ENCODE measurements around the gene ZSCAN5A. TPM values are rescaled to one million over a fixed set of nuclear protein-coding genes. Genes with fewer than 3 reads are reported as not detected.

The ZSCAN5A gene
- total and polyA plus RNA-seq, 10 of the 15 experiments (the other 5 are each of a cell fraction or from before 2014, with no cell fraction given) = 5.5 to 12.0 (median 8.7) TPM

DNA sequence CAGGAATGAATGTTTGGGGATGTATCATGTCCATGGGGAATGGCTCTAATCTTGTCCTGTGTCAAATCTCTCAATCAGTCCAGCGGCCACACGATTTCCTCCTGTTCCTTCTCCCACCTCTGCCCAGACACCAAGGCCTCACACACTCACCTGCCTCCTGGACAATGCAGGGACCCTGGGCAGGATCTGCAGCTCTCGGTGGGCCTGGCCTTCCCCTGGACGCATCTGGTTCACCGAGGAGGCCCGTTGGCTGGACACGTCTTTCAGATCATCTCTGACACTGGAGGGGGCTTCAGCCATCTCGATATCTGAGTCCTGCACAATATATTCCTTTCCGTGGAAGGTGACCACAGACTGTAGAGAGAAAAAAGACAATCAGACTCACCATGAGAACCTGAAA is 91.2 kb downstream of the ZSCAN5A start:
- SMC1A ChIA-PET (ENCODE audit: uncharacterized antibody, unreplicated experiment) = no interaction called here
- TF ChIP-seq ASH2L (IDR thresholded peaks at IDR 0.05; ENCODE audit: borderline replicate concordance, low read depth) = no peak
- TF ChIP-seq STAT3 (IDR thresholded peaks at IDR 0.05; ENCODE audit: low read depth, low read length) = no peak
- no peak for TF ChIP-seq SREBF1 (IDR thresholded peaks at IDR 0.05; ENCODE audit: low read length)
- no peak for TF ChIP-seq CREM (IDR thresholded peaks at IDR 0.05; ENCODE audit: low read depth)
- TF ChIP-seq ESRRA (IDR thresholded peaks at IDR 0.05; ENCODE audit: low read length) = no peak
- no peak for TF ChIP-seq ZBED1 (IDR thresholded peaks at IDR 0.05; ENCODE audit: borderline replicate concordance)
- no peak for TF ChIP-seq CBX5 (IDR thresholded peaks at IDR 0.05; ENCODE audit: low read depth)
- TF ChIP-seq NR2C2 (IDR thresholded peaks at IDR 0.05; ENCODE audit: borderline replicate concordance, control insufficient read depth, insufficient read length, low read depth) = no peak
- TF ChIP-seq, protein P1, sequence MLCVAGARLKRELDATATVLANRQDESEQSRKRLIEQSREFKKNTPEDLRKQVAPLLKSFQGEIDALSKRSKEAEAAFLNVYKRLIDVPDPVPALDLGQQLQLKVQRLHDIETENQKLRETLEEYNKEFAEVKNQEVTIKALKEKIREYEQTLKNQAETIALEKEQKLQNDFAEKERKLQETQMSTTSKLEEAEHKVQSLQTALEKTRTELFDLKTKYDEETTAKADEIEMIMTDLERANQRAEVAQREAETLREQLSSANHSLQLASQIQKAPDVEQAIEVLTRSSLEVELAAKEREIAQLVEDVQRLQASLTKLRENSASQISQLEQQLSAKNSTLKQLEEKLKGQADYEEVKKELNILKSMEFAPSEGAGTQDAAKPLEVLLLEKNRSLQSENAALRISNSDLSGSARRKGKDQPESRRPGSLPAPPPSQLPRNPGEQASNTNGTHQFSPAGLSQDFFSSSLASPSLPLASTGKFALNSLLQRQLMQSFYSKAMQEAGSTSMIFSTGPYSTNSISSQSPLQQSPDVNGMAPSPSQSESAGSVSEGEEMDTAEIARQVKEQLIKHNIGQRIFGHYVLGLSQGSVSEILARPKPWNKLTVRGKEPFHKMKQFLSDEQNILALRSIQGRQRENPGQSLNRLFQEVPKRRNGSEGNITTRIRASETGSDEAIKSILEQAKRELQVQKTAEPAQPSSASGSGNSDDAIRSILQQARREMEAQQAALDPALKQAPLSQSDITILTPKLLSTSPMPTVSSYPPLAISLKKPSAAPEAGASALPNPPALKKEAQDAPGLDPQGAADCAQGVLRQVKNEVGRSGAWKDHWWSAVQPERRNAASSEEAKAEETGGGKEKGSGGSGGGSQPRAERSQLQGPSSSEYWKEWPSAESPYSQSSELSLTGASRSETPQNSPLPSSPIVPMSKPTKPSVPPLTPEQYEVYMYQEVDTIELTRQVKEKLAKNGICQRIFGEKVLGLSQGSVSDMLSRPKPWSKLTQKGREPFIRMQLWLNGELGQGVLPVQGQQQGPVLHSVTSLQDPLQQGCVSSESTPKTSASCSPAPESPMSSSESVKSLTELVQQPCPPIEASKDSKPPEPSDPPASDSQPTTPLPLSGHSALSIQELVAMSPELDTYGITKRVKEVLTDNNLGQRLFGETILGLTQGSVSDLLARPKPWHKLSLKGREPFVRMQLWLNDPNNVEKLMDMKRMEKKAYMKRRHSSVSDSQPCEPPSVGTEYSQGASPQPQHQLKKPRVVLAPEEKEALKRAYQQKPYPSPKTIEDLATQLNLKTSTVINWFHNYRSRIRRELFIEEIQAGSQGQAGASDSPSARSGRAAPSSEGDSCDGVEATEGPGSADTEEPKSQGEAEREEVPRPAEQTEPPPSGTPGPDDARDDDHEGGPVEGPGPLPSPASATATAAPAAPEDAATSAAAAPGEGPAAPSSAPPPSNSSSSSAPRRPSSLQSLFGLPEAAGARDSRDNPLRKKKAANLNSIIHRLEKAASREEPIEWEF (IDR thresholded peaks at IDR 0.05; ENCODE audit: insufficient replicate concordance, low read depth, low read length) = no peak
- TF ChIP-seq, protein P2, sequence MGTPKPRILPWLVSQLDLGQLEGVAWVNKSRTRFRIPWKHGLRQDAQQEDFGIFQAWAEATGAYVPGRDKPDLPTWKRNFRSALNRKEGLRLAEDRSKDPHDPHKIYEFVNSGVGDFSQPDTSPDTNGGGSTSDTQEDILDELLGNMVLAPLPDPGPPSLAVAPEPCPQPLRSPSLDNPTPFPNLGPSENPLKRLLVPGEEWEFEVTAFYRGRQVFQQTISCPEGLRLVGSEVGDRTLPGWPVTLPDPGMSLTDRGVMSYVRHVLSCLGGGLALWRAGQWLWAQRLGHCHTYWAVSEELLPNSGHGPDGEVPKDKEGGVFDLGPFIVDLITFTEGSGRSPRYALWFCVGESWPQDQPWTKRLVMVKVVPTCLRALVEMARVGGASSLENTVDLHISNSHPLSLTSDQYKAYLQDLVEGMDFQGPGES (IDR thresholded peaks at IDR 0.05) = no peak
- no peak for DNase-seq (ENCODE audit: low read depth, low spot score)
- in situ Hi-C loops (cut with MboI) = no loop called here
- Histone ChIP-seq H3K79me2 (ENCODE audit: control insufficient read depth, insufficient read depth, low read length) (no peaks in the 10 kb centered on the region), H3K4me1 (ENCODE audit: control insufficient read depth, insufficient read depth, low read length) (no peaks in the 10 kb centered on the region), H3K4me2 (ENCODE audit: control insufficient read depth, insufficient read depth) (no peak overlapping the region), H3K36me3 (ENCODE audit: control insufficient read depth in 2 of 2, insufficient read depth in 2 of 2, low read length in 1 of 2) (no peaks in the 10 kb centered on the region; a peak in 1 of 4 replicates), H3K9ac (ENCODE audit: control insufficient read depth, insufficient read depth, low read length) (no peak overlapping the region), H2AFZ (ENCODE audit: control insufficient read depth, low read depth, low read length) (no peak overlapping the region), H3K27me3 (replicated peaks in 1 of 2; ENCODE audit: control insufficient read depth in 2 of 2, insufficient read depth in 2 of 2, low read length in 1 of 2) (no peaks in the 10 kb centered on the region), H3K27ac (ENCODE audit: control insufficient read depth, insufficient read depth) (no peak overlapping the region), H4K20me1 (ENCODE audit: control insufficient read depth, insufficient read depth) (no peaks in the 10 kb centered on the region), H3K9me3 (replicated peaks; ENCODE audit: control insufficient read depth, insufficient read depth, low read length) (no peaks in the 10 kb centered on the region), H3K4me3 (no peak overlapping the region)
- FAIRE-seq = no peak
- intact Hi-C loops (cut with micrococcal nuclease; ENCODE audit: unreplicated experiment) = no loop called here
- CTCF ChIA-PET = no interaction called here
- no TSS peak for BruUV-seq (replicated peaks)
- WGBS (ENCODE audit: insufficient coverage, insufficient replicate concordance, low lambda C conversion rate, missing lambda C conversion rate) = 64% methylated on average over 9 of the region's 9 CpGs
- POLR2A ChIA-PET = no interaction called here
- no peak for ATAC-seq
- RAD21 ChIA-PET (ENCODE audit: unreplicated experiment) = no interaction called here

Measured in GM12878 (cell line).